Transverse colon (tissue), 4 donors: Measurements from ENCODE around the gene TSTD2. TPM values are rescaled to one million over a fixed set of nuclear protein-coding genes. Genes with fewer than 3 reads are reported as not detected.
A peak's percentile ranks its signal among the peaks of the same experiment; 100 is the strongest.

Source experiments
- DNase-seq: peaks from one replicate; pipeline ENCODE4 v3.0.0-alpha.2; 2019
- H3K27ac ChIP-seq, 4 donors: fragments of 200-600 bp; sonication (generic); 2 replicates each; pipeline ENCODE4 v1.5.1; 2016 to 2018; ENCODE audit warnings: inconsistent platforms in 4 of 4
- H3K27me3 ChIP-seq: fragments of 200-600 bp; sonication (generic); 2 replicates; pipeline ENCODE4 v1.5.1; 2017; ENCODE audit warnings: inconsistent platforms
- H3K36me3 ChIP-seq, 4 donors: fragments of 200-600 bp; sonication (generic); 2 replicates each; pipeline ENCODE4 v1.5.1; 2017 to 2019; ENCODE audit warnings: inconsistent platforms in 4 of 4
- H3K4me1 ChIP-seq, 4 donors: fragments of 200-600 bp; sonication (generic); 2 replicates each; pipeline ENCODE4 v1.5.1; 2017 to 2020; ENCODE audit warnings: inconsistent platforms in 4 of 4
- H3K4me3 ChIP-seq, 4 donors: fragments of 200-600 bp; sonication (generic); 1 replicate in 1 of 4; 2 replicates in 3 of 4; pipeline versions ENCODE4 v1.5.1 to v1.6.1; 2017 to 2019; ENCODE audit warnings: inconsistent platforms in 4 of 4
- H3K9me3 ChIP-seq, 2 donors: fragments of 200-600 bp; sonication (generic); 2 replicates each; pipeline ENCODE4 v1.5.1; 2017 to 2019; ENCODE audit warnings: inconsistent platforms in 2 of 2
- EP300 ChIP-seq: sonication (generic); formaldehyde crosslinking; IDR thresholded peaks from one replicate; pipeline ENCODE4 v1.6.1; 2017; ENCODE audit warnings: antibody characterized with exemption, low read depth
- POLR2A ChIP-seq: fragments of 450-650 bp; IDR thresholded peaks from one replicate; pipeline ENCODE4 v1.6.1; 2016; ENCODE audit warnings: antibody characterized with exemption, mild to moderate bottlenecking, moderate library complexity
- POLR2AphosphoS5 ChIP-seq, 3 donors: sonication (generic); formaldehyde crosslinking; IDR thresholded peaks; one replicate each; pipeline ENCODE4 v1.6.1; 2016; ENCODE audit warnings: antibody characterized with exemption in 3 of 3
- WGBS, 2 donors: methylation state at CpG; one replicate each; pipeline ENCODE4 v1.1.5; 2018; ENCODE audit warnings: low coverage in 1 of 2; 5-methylcytosine and 5-hydroxymethylcytosine counted together
- in situ Hi-C, 4 donors: fragments of 200-750 bp; cut with MboI; loops; one replicate each; pipeline versions ENCODE4 v1.15.0 to v1.15.1; 2017; ENCODE audit warnings: low sequenced_read_pairs in 3 of 4, low pct_ligation_motif_present in 1 of 4, low pct_unique_long_range_greater_than_20kb in 1 of 4
- intact Hi-C: fragments of 100-400 bp; cut with DNase I; formaldehyde crosslinking; loops from one replicate; pipeline ENCODE4 v1.15.1; 2023; ENCODE audit warnings: low total_unique reads
- total RNA-seq, 4 donors: library from RNA; depleted of rRNA; stranded (reverse); fragments of >200 nt; gene quantifications; one replicate each; pipeline ENCODE4 v1.1.0, GENCODE V29; 2016
- TF ChIP-seq, protein P1 (sequence below), 5 experiments: fragments of 200-600 bp in 3 of 5; fragments of 450-650 bp in 2 of 5; sonication (generic) in 3 of 5; IDR thresholded peaks; 1 replicate in 2 of 5; 2 replicates in 3 of 5; pipeline ENCODE4 v1.5.1; 2016 to 2017; ENCODE audit warnings: antibody characterized with exemption in 5 of 5, inconsistent platforms in 3 of 5, mild to moderate bottlenecking in 2 of 5, moderate library complexity in 1 of 5

The TSTD2 gene
- total RNA-seq, 4 donors from 2014 or later = 13.8 to 27.0 (median 20.3) TPM

DNA sequence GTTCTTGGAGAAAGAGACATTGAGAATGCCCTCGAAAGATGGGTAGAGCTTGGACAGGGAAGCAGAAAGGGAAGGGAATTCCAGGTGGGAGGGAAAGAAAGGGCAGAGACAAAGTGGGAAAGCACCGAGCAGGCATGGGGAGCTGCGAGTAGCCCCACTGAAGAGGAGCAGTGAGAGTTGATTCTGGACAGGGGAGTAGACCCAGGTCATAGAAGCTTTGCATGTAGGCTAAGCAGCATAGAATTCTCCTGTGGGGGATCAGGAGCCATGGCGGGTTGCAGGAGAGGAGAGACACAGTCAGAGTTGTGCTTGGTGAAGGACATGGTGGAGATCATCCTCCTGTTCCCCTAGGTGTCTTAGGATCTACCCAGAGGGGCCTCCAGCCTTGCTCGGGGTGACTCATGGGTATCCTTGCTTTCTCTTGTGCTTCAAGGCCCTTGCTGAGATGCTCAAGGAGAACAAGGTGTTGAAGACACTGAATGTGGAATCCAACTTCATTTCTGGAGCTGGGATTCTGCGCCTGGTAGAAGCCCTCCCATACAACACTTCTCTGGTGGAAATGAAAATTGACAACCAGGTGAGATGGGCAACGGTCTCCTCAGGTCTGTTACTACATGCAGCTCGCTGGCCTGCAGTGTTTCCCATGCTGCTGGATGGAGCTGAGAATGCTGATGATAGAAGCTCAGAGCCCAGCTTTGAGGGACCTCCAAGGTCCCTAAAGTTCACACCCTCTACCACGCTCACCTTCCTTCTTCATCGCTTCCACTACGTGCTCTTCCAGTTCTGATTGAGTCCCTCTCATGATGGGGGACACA, 64.5 kb downstream of the TSTD2 start:
- 86 to 94% methylated on average over 5 to 11 of the region's 11 CpGs for WGBS, 2 donors
- H3K4me3 ChIP-seq = no peak overlapping the region
- in situ Hi-C loops = no loop called here
- intact Hi-C loops = no loop called here
- no peaks in the 10 kb centered on the region for H3K27me3 ChIP-seq
- H3K36me3 ChIP-seq = no peaks in the 10 kb centered on the region
- H3K9me3 ChIP-seq = no peaks in the 10 kb centered on the region
- no peak for DNase-seq
- peaks cover 19 to 30% (median 23%) of the 10 kb centered on the region in 4 donors for H3K4me1 ChIP-seq
- H3K27ac ChIP-seq = no peak overlapping the region
- TF ChIP-seq POLR2AphosphoS5 (IDR thresholded peaks at IDR 0.05) = no peak
- TF ChIP-seq, protein P1, sequence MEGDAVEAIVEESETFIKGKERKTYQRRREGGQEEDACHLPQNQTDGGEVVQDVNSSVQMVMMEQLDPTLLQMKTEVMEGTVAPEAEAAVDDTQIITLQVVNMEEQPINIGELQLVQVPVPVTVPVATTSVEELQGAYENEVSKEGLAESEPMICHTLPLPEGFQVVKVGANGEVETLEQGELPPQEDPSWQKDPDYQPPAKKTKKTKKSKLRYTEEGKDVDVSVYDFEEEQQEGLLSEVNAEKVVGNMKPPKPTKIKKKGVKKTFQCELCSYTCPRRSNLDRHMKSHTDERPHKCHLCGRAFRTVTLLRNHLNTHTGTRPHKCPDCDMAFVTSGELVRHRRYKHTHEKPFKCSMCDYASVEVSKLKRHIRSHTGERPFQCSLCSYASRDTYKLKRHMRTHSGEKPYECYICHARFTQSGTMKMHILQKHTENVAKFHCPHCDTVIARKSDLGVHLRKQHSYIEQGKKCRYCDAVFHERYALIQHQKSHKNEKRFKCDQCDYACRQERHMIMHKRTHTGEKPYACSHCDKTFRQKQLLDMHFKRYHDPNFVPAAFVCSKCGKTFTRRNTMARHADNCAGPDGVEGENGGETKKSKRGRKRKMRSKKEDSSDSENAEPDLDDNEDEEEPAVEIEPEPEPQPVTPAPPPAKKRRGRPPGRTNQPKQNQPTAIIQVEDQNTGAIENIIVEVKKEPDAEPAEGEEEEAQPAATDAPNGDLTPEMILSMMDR (IDR thresholded peaks at IDR 0.05) = no peak
- no peak for TF ChIP-seq EP300
- TF ChIP-seq POLR2A = no peak

DNA sequence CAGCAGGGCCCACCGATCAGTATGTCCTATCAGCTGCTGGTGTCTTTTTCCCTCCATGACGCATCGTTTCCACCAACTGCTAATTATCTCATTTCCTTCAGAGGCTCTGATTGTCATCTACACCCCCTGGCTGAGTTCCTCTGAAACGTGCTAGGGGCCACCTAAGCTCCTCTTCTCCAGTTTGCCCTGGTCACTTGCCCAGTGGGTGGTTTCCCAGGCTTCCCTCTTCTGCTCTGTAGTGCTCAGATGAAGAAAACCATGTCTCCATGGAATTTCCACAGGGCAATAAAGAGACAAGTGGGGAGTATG, 65.3 kb downstream of the TSTD2 start:
- intact Hi-C loops = no loop called here
- Histone ChIP-seq H3K27me3 (no peaks in the 10 kb centered on the region), H3K4me3 (no peak overlapping the region), H3K4me1 (peaks cover 23 to 34% (median 23%) of the 10 kb centered on the region in 4 donors), H3K9me3 (no peaks in the 10 kb centered on the region), H3K27ac (no peak overlapping the region), H3K36me3 (no peaks in the 10 kb centered on the region)
- in situ Hi-C loops = no loop called here
- WGBS, 2 donors = 74% methylated on average over 4 of the region's 4 CpGs; no CpG with 5 or more reads in 1 of the 2 donors
- DNase-seq = no peak
- TF ChIP-seq EP300 (no peak), POLR2A (no peak), POLR2AphosphoS5 (IDR thresholded peaks at IDR 0.05) (no peak)
- TF ChIP-seq, protein P1 (IDR thresholded peaks at IDR 0.05) = no peak

DNA sequence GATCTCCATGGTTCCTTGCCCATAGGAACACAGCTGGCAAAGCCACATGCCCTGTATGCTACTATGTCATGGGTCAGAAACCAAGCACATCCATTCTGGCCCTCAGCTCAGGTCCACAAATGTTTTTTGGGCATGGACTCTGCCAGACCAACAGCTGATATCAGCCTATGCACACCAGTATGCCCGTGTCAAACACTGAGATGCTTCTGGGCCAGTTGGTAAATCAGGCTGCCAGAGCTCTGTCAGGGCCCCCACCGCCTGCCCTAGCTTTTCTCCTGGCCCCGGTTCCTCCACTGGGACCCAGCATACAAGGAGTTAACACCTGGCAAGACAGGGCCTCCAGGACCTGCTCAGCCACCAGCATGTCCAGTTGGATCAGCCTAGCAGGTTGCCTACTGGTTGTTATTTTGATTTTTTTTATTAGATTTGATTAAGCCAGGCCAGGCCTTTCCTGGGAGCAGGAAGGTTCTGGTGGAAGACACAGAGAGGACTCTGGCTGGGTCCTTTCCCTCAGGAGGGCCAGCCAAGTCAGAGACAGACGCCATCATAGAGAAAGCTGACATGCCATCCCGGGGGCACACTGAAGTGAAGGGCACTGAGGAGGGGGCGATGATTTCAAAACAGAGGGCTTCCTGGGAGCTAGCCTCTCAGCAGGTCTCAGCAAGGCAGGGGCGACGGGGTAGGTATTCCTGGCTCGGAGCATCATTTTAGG, 65.8 kb downstream of the TSTD2 start:
- peaks cover 22 to 34% (median 23%) of the 10 kb centered on the region in 4 donors for H3K4me1 ChIP-seq

DNA sequence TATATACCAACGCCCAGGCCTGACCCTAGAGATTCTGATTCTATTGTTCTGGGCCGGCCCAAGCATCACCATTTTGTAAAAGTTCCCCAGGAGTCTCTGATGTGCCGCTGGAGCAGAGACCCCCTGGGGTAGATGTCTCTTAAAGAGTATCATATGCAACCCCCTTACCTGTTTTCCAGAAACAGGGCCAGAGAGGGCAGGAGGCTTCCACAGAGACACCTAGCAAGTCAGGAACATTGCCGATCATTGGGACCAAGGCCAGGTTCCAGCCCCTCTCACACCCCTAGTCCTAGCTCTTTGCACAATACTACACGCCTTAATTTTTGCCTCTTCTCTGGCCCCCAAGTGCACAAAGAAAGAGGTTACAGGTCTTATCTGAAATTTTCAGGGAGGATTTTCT, 67.9 kb downstream of the TSTD2 start:
- 87% methylated on average over 5 of the region's 5 CpGs; no CpG with 5 or more reads in 1 of the 2 donors for whole genome bisulfite sequencing, 2 donors

More for the DNA sequence above, 65.8 kb downstream of the TSTD2 start:
- intact Hi-C loops = no loop called here
- TF ChIP-seq POLR2AphosphoS5 (IDR thresholded peaks at IDR 0.05) (no peak), EP300 (no peak), POLR2A (no peak)
- TF ChIP-seq, protein P1 (IDR thresholded peaks at IDR 0.05) = no peak
- DNase-seq = no peak
- H3K36me3 ChIP-seq = no peaks in the 10 kb centered on the region
- in situ Hi-C loops = no loop called here
- no peak overlapping the region for H3K27ac ChIP-seq
- H3K27me3 ChIP-seq = no peaks in the 10 kb centered on the region
- 84% methylated on average over 9 of the region's 9 CpGs; no CpG with 5 or more reads in 1 of the 2 donors for WGBS, 2 donors
- no peaks in the 10 kb centered on the region for H3K9me3 ChIP-seq
- H3K4me3 ChIP-seq = no peak overlapping the region

More for the DNA sequence above, 67.9 kb downstream of the TSTD2 start:
- peak overlapping the region in 2 of 4 donors; percentile 24 to 48 for H3K27ac ChIP-seq
- in situ Hi-C loops = no loop called here
- no peaks in the 10 kb centered on the region for H3K9me3 ChIP-seq
- intact Hi-C loops = no loop called here
- no peak for DNase-seq
- TF ChIP-seq EP300 (no peak), POLR2A (no peak), POLR2AphosphoS5 (IDR thresholded peaks at IDR 0.05) (no peak)
- TF ChIP-seq, protein P1 (IDR thresholded peaks at IDR 0.05) = no peak
- H3K36me3 ChIP-seq = no peaks in the 10 kb centered on the region
- H3K27me3 ChIP-seq = no peaks in the 10 kb centered on the region
- peaks cover 11 to 19% (median 14%) of the 10 kb centered on the region in 4 donors for H3K4me1 ChIP-seq
- no peak overlapping the region for H3K4me3 ChIP-seq
